HG02938 (cell line): ENCODE results near the gene GPR89B.
"Not testable (repeated sequence)": the region's sequence is repeated elsewhere in the genome, so short reads cannot be mapped to it uniquely, and the experiment has no call there.

ENCODE experiments used
- ATAC-seq: cut with Tn5 transposase; IDR thresholded peaks from one replicate; pipeline ENCODE4 v1.9.1; 2021; ENCODE audit warnings: mild to moderate bottlenecking, moderate library complexity; ENCODE audit not compliant: unreplicated experiment

Gene GPR89B

DNA sequence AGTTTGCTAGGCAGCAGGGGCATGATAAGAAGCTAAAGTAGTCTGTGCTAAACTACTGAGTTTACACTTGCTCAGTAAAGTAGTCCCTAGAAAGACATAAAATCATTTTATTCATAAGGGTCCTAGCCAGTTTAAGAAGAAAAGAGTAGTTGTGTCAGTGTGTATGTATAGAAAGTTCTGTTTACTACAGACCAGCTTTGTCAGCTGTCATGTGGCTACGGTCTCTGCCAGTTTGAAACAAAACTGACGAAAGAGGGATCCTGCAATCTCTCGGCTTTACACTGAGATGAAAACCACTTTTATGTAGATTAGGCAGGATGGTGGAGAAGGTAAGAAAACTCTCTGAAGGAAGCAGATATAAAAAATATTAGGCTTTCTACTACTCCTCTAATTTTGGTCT lies 7.1 kb downstream of the GPR89B start:
- not testable (repeated sequence) for ATAC-seq

DNA sequence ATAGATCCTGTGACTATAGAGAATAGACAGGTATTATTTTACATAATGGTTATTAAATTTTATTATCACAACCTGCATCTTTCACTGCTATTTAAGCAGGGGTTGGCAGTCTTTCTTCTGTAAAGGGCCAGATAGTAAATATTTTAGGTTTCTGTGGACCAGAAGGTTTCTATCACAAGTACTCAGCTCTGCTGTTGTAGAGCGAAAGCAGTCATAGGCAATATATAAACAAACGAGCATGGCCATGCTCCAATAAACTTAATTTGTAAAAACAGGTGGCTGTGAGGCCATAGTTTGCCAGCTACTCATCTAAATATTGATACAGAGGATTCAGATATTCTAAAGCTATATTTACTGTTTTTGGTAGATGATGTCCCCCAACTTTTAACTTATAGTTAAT lies 12.2 kb downstream of the GPR89B start:
- ATAC-seq, result not testable (repeated sequence)

DNA sequence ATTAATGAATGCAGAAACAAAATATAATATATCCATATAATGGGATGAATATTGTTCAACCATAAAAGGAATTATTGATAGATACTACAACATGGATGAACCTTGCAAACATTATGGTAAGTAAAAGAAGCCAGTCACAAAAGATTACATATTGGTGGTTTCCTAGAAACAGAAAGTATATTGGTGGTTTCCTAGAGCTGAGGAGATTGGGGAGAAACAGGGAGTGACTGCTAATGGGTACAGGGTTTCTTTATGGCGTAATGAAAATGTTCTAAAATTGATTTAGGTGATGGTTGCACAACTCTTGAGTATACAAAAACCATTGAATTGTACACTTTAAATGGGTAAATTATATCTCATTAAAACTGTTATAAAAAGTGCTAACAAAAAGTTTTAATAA lies 14.3 kb downstream of the GPR89B start:
- not testable (repeated sequence) for ATAC-seq

DNA sequence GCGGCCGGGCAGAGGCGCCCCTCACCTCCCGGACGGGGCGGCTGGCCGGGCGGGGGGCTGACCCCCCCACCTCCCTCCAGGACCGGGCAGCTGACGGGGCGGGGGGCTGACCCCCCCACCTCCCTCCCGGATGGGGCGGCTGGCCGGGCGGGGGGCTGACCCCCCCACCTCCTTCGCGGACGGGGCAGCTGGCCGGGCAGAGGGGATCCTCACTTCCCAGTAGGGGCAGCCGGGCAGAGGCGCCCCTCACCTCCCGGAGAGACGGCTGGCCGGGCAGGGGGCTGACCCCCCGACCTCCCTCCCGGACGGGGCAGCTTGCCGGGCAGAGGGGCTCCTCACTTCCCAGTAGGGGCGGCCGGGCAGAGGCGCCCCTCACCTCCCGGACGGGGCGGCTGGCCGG lies 21.3 kb downstream of the GPR89B start:
- ATAC-seq, result not testable (repeated sequence)

DNA sequence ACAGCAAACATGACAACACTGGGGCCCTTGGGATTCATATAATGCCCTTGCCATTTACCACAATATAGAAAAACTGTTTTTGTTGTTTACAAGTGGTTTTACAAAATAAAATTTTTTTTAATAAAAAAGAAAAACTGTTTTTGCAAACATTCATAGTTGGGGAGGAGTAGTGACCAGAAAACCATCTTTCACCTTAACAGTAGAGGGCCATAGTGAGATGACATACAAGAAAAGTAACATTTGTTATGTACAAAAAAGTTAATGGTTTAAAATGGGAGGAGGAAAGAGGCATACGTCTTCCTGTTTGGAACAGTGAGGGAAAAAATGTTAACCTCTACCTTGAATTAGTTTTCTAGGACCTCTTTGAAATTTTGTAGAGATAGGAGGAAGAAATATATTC lies 30.7 kb downstream of the GPR89B start:
- not testable (repeated sequence) for ATAC-seq

DNA sequence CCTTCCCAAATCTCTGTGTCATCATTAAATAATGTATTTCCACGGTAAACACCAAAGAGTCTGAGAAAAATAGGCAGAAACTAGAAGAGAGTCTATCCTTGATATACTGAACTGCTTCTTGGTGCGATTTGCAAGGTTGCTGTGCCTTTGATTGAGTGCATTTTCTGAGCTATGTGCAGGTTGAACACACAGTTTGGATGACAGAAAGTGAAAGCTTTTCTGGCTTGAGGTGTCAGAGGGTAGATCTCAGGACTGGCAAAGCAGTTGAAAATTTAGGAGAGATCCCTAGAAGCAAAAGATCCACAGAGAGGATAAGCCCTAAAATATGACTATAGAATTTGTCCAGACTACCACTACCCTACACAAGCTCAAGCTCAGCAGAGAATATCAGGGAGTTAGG lies 31.5 kb downstream of the GPR89B start:
- not testable (repeated sequence) for ATAC-seq

DNA sequence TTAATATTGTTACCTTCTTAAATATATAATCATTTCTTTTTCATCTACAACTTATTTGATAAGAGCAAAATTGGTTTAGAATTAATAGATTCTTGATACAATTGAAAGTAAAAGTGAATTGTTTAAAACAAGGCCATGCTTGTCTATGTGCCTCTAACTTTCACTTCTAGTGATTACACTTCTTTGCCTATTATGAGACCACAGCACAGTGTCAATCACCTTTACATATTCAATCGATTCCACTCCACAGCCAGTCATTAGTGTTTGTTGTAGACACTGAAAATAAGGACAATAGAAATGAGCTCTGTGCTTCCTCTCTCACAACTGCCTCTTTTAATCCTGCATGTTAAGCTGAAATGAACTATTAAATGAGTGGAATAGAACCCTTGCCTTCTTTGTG lies 36.4 kb downstream of the GPR89B start:
- ATAC-seq, result not testable (repeated sequence)

DNA sequence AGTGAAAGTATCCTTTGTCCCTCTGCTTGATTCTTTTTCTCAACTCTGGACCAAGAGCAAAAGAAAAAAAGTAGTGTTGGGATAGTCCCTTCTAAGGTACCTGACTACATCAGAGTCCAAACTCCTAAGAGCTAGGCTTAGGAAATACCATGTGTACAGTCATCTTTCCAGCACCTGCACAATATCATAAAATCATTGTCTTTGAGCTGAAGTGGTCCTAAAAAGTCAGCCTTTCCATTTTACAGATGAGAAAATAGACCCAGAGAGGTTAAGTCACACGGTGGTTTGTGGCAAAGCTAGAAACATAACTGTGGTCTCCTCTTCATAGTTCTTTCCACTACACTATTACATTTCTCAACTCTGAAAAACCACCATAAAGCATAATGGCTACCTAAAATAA lies 38.4 kb downstream of the GPR89B start:
- not testable (repeated sequence) for ATAC-seq

DNA sequence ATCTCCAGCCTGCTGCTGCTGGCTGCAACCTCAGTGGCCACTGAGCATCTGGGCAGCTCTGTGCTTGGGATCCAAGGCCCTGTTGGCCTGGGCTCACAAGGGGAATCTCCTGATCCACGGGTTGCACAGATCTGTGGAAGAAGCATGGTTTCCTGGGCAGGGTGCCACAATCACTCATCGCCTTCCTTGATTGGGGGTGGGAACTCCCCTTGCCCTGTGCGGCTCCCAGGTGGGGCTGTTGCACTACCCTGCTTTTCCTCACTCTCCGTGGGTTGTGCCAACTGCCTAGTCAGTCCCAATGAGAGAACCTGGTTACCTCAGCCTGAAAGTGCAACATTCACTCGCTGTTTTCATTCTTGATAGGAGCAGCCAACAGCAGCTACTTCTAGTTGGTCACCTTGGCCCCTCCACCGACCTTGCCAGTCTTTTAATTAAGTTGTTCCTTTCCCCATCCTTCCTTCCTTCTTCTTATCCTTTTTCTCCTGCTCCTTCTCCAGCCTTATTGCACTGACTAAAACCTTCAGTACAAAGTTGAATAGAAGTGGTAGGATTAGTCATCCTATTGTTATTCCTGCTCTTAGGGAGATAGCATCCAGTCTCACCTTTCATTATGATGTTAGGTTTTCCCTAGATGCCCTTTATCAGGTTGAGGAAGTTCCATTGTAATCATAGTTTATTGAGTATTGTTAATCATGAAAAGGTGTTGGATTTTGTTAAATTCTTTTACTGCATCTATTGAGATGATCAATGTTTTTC lies 50.9 kb downstream of the GPR89B start:
- not testable (repeated sequence) for ATAC-seq

DNA sequence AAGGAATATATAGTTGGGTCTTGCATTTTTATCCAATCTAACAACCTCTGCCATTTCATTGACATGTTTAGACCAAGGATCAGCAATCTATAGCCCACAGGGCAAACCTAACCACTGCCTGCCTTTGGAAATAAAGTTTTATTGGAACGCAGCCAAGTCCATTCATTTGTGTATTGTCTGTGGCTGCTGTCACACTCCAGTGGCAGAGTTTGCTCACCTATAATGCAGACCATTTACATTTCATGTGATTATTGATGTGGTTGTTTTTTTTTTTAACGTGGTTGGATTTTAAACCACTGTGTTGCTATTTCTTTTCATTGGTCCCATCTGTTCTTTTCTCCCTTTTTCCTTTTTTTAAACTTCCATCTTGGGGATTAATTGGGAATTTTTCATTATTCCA lies 57.2 kb downstream of the GPR89B start:
- ATAC-seq, result not testable (repeated sequence)

DNA sequence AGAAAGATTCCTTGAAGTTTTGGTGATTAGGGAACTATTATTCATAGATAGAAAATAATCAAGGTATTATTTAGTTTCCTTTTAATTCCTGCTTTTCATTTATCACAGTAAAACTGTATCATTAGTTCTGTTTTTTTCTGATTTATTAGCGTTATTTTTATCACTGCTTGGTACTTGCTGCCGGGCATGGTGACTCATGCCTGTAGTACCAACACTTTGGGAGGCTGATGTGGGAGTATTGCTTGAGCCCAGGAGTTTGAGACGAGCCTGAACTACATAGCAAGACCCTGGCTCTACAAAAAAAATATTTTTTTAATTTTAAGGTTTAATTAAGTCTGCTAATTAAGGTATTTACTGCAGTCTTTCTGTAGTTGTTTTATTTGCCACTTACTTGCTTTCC lies 59.7 kb downstream of the GPR89B start:
- ATAC-seq, result not testable (repeated sequence)

DNA sequence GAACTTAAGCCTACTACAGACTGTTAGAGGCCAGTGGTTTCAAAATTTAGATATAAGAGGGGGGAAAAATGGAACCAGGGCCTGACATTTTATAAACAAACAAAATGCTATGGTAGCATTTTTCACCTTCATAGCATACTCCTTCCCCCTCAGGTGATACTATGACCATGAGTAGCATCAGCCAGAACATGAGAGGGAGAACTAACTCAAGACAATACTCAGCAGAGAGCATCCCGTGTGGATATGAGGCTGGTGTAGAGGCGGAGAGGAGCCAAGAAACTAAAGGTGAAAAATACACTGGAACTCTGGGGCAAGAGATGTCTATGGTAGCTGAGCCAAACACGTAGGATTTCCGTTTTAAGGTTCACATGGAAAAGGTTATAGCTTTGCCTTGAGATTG lies 64.7 kb downstream of the GPR89B start:
- ATAC-seq, result not testable (repeated sequence)

DNA sequence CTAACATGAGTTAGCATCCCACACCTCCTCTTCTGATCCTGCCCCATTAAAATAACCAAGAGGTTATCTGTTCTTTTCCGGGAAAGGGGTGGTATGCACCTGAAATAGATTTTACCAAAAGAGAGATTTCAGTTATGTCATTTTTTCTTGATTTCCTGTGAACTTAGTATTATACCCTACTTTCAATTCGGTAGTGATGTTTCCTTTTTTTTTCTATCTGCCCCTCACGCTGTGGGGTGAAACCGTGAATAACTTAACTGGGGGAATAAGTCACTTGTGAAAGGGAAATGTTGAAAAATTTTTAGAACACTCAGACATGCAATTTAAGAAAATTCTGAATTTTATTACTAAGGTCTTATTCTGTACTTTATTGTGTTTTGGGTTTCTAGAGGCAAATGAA lies 65.2 kb downstream of the GPR89B start:
- not testable (repeated sequence) for ATAC-seq

DNA sequence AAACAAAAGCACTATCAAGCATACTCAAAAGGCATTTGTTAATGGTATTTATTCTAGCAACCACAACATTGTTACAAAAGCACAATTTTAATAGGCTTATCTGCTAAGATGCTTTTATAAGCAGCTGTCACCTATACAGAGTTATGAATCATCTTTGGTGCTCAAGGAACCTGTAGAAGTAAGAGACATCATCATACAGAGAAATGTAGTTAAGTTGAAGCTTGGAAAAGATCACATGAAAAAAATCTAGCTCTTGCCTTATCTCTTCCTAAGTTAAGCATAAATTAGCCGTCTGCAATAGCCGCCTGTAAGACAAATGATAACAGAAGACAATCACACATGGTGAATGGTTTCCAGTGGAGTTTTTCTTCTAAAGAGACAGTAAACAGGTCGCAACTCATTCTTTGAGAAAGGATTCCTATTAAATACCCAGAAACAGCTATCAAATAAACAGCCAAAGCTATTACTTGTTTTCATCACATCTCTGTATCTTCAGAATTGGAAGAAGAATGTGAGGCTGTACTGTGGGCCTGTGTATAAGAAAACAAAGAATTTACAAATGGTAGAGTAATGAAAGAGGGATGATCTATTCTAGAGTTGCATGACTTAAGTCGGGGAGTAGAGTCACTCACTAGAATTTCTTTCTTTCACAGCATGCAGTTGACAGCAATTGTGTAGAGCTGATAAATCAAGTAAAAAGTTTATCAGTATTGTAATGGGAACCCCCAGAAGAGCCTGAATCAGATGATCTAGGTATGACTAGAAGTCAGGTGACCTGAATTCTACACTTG lies 65.8 kb downstream of the GPR89B start:
- not testable (repeated sequence) for ATAC-seq

DNA sequence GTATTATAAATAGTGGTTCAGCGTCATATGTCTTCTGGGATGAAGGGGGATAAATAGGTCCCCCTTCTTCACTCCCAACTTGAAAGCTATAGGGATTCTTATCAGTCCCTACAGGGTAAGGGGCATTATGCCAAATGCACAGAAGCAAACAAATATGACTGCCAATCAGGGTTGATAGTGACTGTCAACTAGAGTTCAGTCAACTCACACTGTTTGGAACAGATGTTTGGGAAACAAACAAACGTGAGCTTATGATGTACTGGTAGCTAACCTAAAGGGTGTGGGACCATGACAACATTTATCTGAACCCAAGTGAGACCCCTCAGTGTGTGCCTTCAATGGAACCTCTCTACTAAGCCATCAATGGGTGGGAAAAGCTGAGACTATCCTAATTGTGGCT lies 67.9 kb downstream of the GPR89B start:
- not testable (repeated sequence) for ATAC-seq

DNA sequence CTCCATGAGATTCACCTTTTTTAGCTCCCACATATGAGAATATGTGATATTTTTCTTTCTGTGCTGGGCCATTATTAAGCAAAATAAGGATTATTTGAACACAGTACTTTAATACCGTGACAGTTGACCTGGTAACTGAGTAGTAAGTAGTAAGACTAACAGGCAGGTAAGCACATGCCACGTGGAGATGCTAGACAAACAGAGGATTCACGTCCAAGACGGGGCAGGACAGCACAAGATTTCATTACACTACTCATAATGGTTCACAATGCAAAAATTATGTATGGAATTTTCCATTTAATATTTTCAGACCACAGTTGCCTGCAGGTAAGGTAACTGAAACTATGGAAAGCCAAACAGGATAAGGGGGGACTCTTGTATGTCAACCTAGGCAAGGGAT lies 79.5 kb downstream of the GPR89B start:
- not testable (repeated sequence) for ATAC-seq

DNA sequence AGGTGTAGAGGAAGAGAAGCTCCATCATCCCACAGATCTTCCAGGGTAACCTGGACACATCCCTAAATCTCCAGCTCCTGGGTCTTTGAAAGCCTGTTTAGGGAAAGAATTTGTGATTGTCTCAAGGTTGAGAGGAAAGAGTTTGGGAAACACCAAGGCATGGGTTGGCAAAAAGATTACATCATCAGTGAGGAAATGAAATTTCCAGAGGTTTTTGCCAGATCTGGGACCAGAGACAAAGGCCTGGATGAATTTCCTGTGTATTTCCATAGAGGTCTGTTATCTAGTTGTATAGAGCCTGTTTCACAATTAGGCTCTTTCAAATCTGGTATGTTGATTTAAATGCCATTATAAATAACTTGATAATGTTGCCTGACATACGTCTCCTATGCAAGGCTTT lies 82.3 kb downstream of the GPR89B start:
- no peak for ATAC-seq

DNA sequence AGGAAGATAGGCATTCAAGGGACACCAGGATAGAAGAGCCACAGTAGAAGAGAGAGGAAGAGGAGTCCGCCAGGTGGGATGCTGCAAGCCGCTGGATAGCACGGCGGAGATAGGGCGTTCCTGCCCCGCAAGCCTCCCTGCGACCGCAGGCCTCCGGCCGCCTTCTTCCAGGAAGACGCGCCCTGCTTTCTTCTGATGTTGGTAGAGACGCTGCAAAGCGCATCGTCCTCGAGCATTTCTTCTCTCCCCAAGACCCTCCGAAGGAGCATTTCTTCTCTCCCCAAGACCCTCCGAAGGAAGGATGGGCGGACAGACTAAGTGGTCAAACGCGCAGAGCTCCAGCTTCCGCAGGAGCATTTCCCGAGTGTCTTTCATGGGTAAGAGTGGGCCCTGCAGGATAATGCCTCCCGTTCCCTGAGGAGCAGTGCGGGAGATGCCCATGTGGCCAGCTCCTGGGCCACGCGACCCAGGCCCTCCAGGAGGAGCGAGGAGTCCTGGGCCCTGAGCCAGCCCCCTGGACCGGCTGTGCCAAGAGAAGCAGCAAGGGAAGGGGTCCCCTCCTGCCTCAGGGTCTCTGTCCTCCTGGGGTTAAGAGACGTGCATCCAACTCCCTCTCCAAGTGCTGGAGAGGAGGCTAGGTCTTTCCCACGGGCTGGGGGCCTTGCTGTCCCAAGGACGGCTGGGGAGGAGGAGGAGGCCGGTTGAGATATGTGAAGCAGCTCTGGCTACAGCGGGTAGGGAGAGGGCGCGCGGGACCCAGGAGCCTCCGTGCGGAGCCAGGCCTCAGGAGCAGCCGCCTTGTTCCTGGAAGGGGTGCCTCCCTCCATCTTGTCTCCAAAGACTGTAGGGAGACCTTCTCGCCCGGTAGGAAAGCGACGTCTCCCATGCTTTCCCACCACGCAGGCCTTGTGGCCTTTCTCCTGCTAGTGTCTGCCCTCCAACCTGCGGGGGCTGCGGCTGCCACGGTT lies 85.2 kb downstream of the GPR89B start:
- ATAC-seq, result not testable (repeated sequence)

DNA sequence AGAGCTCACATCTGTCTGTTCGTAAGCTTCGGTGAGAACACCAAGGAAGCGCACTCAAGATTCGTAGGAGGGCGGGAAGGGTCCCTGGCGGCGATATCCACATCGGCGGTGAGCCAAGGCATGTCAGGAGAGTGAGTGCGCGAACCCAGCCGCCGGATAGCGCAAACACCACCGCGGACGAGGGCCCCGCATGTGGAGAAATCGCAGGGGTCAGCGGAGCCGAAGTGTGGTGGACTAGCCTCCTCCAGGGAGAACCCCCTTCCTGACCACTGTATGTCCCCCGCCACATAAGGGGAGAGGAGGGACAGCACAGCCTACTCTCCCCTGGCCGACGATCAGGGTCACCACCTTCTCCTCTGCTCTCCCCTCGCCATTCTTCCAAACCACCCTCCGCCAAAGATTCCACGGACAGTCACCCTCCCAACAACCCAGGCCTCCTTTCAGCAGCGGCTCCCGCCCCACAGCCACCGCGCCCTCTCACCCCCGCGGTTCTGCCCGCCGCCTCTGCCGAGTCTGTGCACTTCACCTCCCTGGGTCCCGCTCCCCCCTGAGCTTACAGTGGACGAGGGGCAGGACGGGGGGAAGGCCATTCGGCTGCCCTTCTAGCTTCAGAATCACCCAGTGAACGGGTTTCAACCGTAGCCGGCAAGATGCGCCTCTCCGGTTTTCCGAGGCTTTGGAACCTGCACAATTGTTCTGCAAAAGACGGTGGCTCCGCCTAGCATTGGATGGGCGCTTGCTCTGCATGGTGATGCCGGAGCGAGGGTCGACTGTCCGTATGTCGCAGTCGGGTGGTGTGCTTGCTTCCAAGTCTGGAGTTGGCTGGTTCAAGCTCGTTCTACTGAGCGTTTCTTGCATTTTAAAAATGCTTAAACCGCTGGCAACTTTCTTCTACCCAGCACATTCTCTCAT lies 86.3 kb downstream of the GPR89B start:
- ATAC-seq, result not testable (repeated sequence)

DNA sequence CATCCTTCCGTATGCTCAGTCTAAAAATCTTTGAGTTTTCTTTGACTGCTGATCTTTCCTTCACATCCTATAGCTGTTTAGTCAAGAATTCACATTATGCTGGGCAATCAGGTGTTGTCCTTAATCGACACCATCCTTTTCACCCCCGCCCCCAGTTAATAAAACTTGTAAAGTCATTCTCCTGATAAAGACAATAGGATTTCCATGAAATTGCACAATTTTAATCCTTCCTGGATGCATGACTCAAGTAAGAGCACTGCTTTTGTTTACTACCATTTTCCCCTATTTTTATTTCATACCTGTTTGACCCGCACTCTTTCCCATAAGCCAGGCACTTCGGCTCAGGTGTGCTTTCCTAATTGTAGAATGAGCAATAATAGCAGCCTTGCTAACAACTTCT lies 96.7 kb downstream of the GPR89B start:
- not testable (repeated sequence) for ATAC-seq
